Stimulated activated CD4-positive, alpha-beta T cell treated with anti-CD3 and anti-CD28 coated beads, TNF-alpha, amount 100 ng/mL, for 48 hours (primary cell): ENCODE results near the gene CFAP299.

Experiments used
- DNase-seq, 3 donors: peaks; one replicate each; pipeline ENCODE4 v3.0.0-alpha.2; 2020; ENCODE audit warnings: low read depth in 3 of 3

CFAP299 gene

GRCh38 chr4:80814266-80814665 lies 478.7 kb downstream of the CFAP299 start:
- no peak for DNase-seq

GRCh38 chr4:80831383-80832361 lies 496.1 kb downstream of the CFAP299 start:
- DNase-seq: no peak

GRCh38 chr4:80839281-80839680 lies 503.8 kb downstream of the CFAP299 start:
- no peak for DNase-seq

- DNase-seq: no peak
Observed at GRCh38 chr4:80839792-80840191, 504.3 kb downstream of the CFAP299 start.

- no peak for DNase-seq
Observed at GRCh38 chr4:80840396-80840795, 504.9 kb downstream of the CFAP299 start.

GRCh38 chr4:80841587-80842281 lies 506.2 kb downstream of the CFAP299 start:
- DNase-seq: no peak

GRCh38 chr4:80846210-80846609 lies 510.7 kb downstream of the CFAP299 start:
- DNase-seq: no peak

GRCh38 chr4:80852061-80852460 lies 516.5 kb downstream of the CFAP299 start:
- DNase-seq: no peak

- DNase-seq: no peak
Observed at GRCh38 chr4:80873571-80873970, 538.0 kb downstream of the CFAP299 start.

- no peak for DNase-seq
Observed at GRCh38 chr4:80874979-80875378, 539.4 kb downstream of the CFAP299 start.

GRCh38 chr4:80875642-80876041 lies 540.1 kb downstream of the CFAP299 start:
- DNase-seq: no peak

GRCh38 chr4:80876810-80877209 lies 541.3 kb downstream of the CFAP299 start:
- DNase-seq: no peak

GRCh38 chr4:80878218-80878617 lies 542.7 kb downstream of the CFAP299 start:
- DNase-seq: no peak

- no peak for DNase-seq
Observed at GRCh38 chr4:80897537-80898303, 562.2 kb downstream of the CFAP299 start.

GRCh38 chr4:80900908-80901307 lies 565.4 kb downstream of the CFAP299 start:
- no peak for DNase-seq

- no peak for DNase-seq
Observed at GRCh38 chr4:80903020-80903419, 567.5 kb downstream of the CFAP299 start.

- no peak for DNase-seq
Observed at GRCh38 chr4:80909938-80910337, 574.4 kb downstream of the CFAP299 start.

GRCh38 chr4:80911458-80911857 lies 575.9 kb downstream of the CFAP299 start:
- no peak for DNase-seq

- no peak for DNase-seq
Observed at GRCh38 chr4:80912350-80912749, 576.8 kb downstream of the CFAP299 start.

GRCh38 chr4:80913381-80913780 lies 577.9 kb downstream of the CFAP299 start:
- DNase-seq: no peak

- no peak for DNase-seq
Observed at GRCh38 chr4:80916770-80917169, 581.2 kb downstream of the CFAP299 start.

GRCh38 chr4:80918004-80918403 lies 582.5 kb downstream of the CFAP299 start:
- no peak for DNase-seq
